GM12878 (cell line): ENCODE data around the gene PIGZ. TPM values are rescaled to one million over a fixed set of nuclear protein-coding genes. Genes with fewer than 3 reads are reported as not detected.

Experiments used
- ATAC-seq: fragments of 200-7000 bp; cut with Tn5 transposase; 3 replicates; pipeline ENCODE4 v1.9.1; 2020; ENCODE audit warnings: mild to moderate bottlenecking, moderate library complexity
- BruUV-seq: library from RNA; stranded (reverse); fragments of 400-500 nt; replicated peaks from 2 replicates; lab custom pipeline; 2021; lab: Mats Ljungman, UMichigan
- CTCF ChIA-PET: fragments of 300-600 bp; sonication (Branson Sonifier 250); formaldehyde crosslinking; extraction: SDS; loops from one replicate; lab custom pipeline; 2021; ENCODE audit warnings: inconsistent platforms; lab: Yijun Ruan, JAX
- POLR2A ChIA-PET: fragments of 350-600 bp; formaldehyde crosslinking; extraction: SDS; loops from one replicate; lab custom pipeline; 2021; ENCODE audit warnings: inconsistent platforms; lab: Charles Lee
- RAD21 ChIA-PET: fragments of 300-600 bp; sonication (Branson Sonifier 250); formaldehyde crosslinking; loops from one replicate; lab custom pipeline; 2023; ENCODE audit warnings: antibody characterized with exemption; ENCODE audit not compliant: unreplicated experiment; lab: Charles Lee
- SMC1A ChIA-PET: fragments of 300-600 bp; sonication (Branson Sonifier 250); formaldehyde crosslinking; loops from one replicate; lab custom pipeline; 2023; ENCODE audit not compliant: unreplicated experiment, uncharacterized antibody; lab: Charles Lee
- DNase-seq: peaks from one replicate; pipeline ENCODE4 v3.0.0-alpha.2; 2011; ENCODE audit warnings: low read depth, low spot score
- FAIRE-seq: peaks from 3 replicates; lab custom pipeline; 2011; peaks lifted over from hg19 to GRCh38; lab: Jason Lieb, UNC
- H2AFZ ChIP-seq: 2 replicates; pipeline ENCODE4 v1.6.0; 2011; ENCODE audit warnings: low read depth, low read length, control low read depth; ENCODE audit not compliant: control insufficient read depth
- H3K27ac ChIP-seq: 2 replicates; pipeline ENCODE4 v1.5.1; 2011; ENCODE audit warnings: control low read depth; ENCODE audit not compliant: control insufficient read depth, insufficient read depth
- H3K27me3 ChIP-seq, 2 experiments: replicated peaks in 1 of 2; 2 replicates each; pipeline versions ENCODE4 v1.6.0 to v1.6.1; 2011; ENCODE audit warnings: low read length in 1 of 2; ENCODE audit not compliant: control insufficient read depth in 2 of 2, insufficient read depth in 2 of 2
- H3K36me3 ChIP-seq, 2 experiments: 2 replicates each; pipeline ENCODE4 v1.5.1; 2011; ENCODE audit warnings: low read length in 1 of 2; ENCODE audit not compliant: control insufficient read depth in 2 of 2, insufficient read depth in 2 of 2
- H3K4me1 ChIP-seq: 2 replicates; pipeline ENCODE4 v1.6.1; 2011; ENCODE audit warnings: mild to moderate bottlenecking, low read length, moderate library complexity, mixed read lengths; ENCODE audit not compliant: control insufficient read depth, insufficient read depth
- H3K4me2 ChIP-seq: 2 replicates; pipeline ENCODE4 v1.6.0; 2011; ENCODE audit warnings: control low read depth; ENCODE audit not compliant: control insufficient read depth, insufficient read depth
- H3K4me3 ChIP-seq: fragments of 200-600 bp; sonication (generic); 2 replicates; pipeline ENCODE4 v1.5.1; 2016
- H3K79me2 ChIP-seq: 2 replicates; pipeline ENCODE4 v1.6.0; 2011; ENCODE audit warnings: low read length; ENCODE audit not compliant: control insufficient read depth, insufficient read depth
- H3K9ac ChIP-seq: 2 replicates; pipeline ENCODE4 v1.8.0; 2011; ENCODE audit warnings: low read length, control low read depth, mixed read lengths; ENCODE audit not compliant: control insufficient read depth, insufficient read depth
- H3K9me3 ChIP-seq: replicated peaks from 3 replicates; pipeline ENCODE4 v1.5.1; 2011; ENCODE audit warnings: mild to moderate bottlenecking, low read length; ENCODE audit not compliant: control insufficient read depth, insufficient read depth
- H4K20me1 ChIP-seq: 2 replicates; pipeline ENCODE4 v1.6.0; 2011; ENCODE audit not compliant: control insufficient read depth, insufficient read depth
- ASH2L ChIP-seq: fragments of 300-600, 200-600 bp; sonication (generic); IDR thresholded peaks from 2 replicates; pipeline ENCODE4 v1.6.1; 2017; ENCODE audit warnings: low read depth, mild to moderate bottlenecking, borderline replicate concordance
- BHLHE40 ChIP-seq, 2 experiments: fragments of 450-650 bp in 1 of 2; IDR thresholded peaks; 2 replicates each; pipeline ENCODE4 v1.6.1; 2011 to 2017; ENCODE audit warnings: low read depth in 2 of 2, borderline replicate concordance in 1 of 2, improper control_type of control experiment in 1 of 2, low read length in 1 of 2, mild to moderate bottlenecking in 1 of 2
- E2F4 ChIP-seq: IDR thresholded peaks from 2 replicates; pipeline ENCODE4 v1.6.1; 2012; ENCODE audit warnings: low read depth, low read length, improper control_type of control experiment
- E2F8 ChIP-seq: fragments of 450-650 bp; IDR thresholded peaks from 2 replicates; pipeline ENCODE4 v1.6.1; 2018; ENCODE audit warnings: mild to moderate bottlenecking, low read depth, moderate library complexity; ENCODE audit not compliant: partially characterized antibody
- RAD51 ChIP-seq: fragments of 450-650 bp; IDR thresholded peaks from 2 replicates; pipeline ENCODE4 v1.6.1; 2016; ENCODE audit warnings: moderate library complexity, mild to moderate bottlenecking, inconsistent platforms
- SIN3A ChIP-seq: IDR thresholded peaks from 2 replicates; pipeline ENCODE4 v1.6.1; 2012; ENCODE audit warnings: low read depth, low read length, improper control_type of control experiment
- SIX5 ChIP-seq: IDR thresholded peaks from 2 replicates; pipeline ENCODE4 v1.6.1; 2011; ENCODE audit warnings: mild to moderate bottlenecking, low read depth, low read length, moderate library complexity; ENCODE audit not compliant: severe bottlenecking
- SPI1 ChIP-seq: IDR thresholded peaks from 2 replicates; pipeline ENCODE4 v1.6.1; 2011; ENCODE audit warnings: low read depth, mild to moderate bottlenecking, low read length, moderate library complexity, borderline replicate concordance; ENCODE audit not compliant: insufficient read depth
- SRF ChIP-seq, 2 experiments: IDR thresholded peaks; 2 replicates each; pipeline ENCODE4 v1.6.1; 2011; ENCODE audit warnings: low read depth in 2 of 2, low read length in 2 of 2, mild to moderate bottlenecking in 1 of 2, moderate library complexity in 1 of 2
- TBL1XR1 ChIP-seq: IDR thresholded peaks from 2 replicates; pipeline ENCODE4 v1.6.1; 2012; ENCODE audit warnings: low read depth, low read length, improper control_type of control experiment
- TCF12 ChIP-seq: IDR thresholded peaks from 2 replicates; pipeline ENCODE4 v1.6.1; 2011; ENCODE audit warnings: low read depth, mild to moderate bottlenecking, low read length
- WRNIP1 ChIP-seq: IDR thresholded peaks from 2 replicates; pipeline ENCODE4 v1.6.1; 2011; ENCODE audit warnings: low read depth, low read length, improper control_type of control experiment, borderline replicate concordance
- ZZZ3 ChIP-seq: IDR thresholded peaks from 2 replicates; pipeline ENCODE4 v1.6.1; 2011; ENCODE audit warnings: low read depth; ENCODE audit not compliant: control insufficient read depth, insufficient read length
- WGBS: methylation state at CpG from one replicate; pipeline ENCODE4 v1.1.6; 2016; ENCODE audit warnings: low lambda C conversion rate; ENCODE audit not compliant: insufficient replicate concordance, insufficient coverage; ENCODE audit errors: missing lambda C conversion rate; 5-methylcytosine and 5-hydroxymethylcytosine counted together
- in situ Hi-C: fragments of 300-500 bp; cut with MboI; formaldehyde crosslinking; loops from 9 replicates; pipeline ENCODE4 v1.14.3; 2018; ENCODE audit warnings: mixed read lengths
- intact Hi-C: fragments of 100-400 bp; cut with micrococcal nuclease; formaldehyde crosslinking; loops from one replicate; pipeline ENCODE4 v1.14.2; 2022; ENCODE audit not compliant: unreplicated experiment
- polyA plus RNA-seq, 11 experiments: library from polyadenylated mRNA; depleted of rRNA in 4 of 11; unstranded in 6 of 11; stranded (reverse) in 5 of 11; fragments of >200 nt; fragmentation: Nextera tagmentation in 4 of 11; fragmentation: Illumina TruSeq in 1 of 11; extraction: Ambion mirVana in 4 of 11; extraction: Trizol in 1 of 11; gene quantifications; 1 replicate in 1 of 11; 2 replicates in 10 of 11; pipeline versions ENCODE4 v1.2.1 to v1.2.3, GENCODE V29; 2011 to 2016; ENCODE audit warnings: inconsistent platforms in 2 of 11, missing spikeins in 2 of 11, low read depth in 1 of 11
- total RNA-seq, 4 experiments: library from RNA; depleted of rRNA in 3 of 4; stranded (reverse); fragments of >200 nt in 3 of 4; fragmentation: Illumina TruSeq in 1 of 4; extraction: Trizol in 1 of 4; gene quantifications; 2 replicates each; pipeline versions ENCODE4 v1.2.1 to v1.2.3, GENCODE V29; 2013 to 2021

Gene PIGZ
- total and polyA plus RNA-seq, 10 of the 15 experiments (the other 5 are each of a cell fraction or from before 2014, with no cell fraction given) = 0.06 to 1.2 (median 0.64) TPM

- Histone ChIP-seq H4K20me1 (no peaks in the 10 kb centered on the region), H3K4me2 (no peak overlapping the region), H3K79me2 (no peaks in the 10 kb centered on the region), H3K4me3 (no peak overlapping the region), H3K27ac (no peak overlapping the region), H3K27me3 (no peaks in the 10 kb centered on the region), H3K9me3 (no peaks in the 10 kb centered on the region), H3K36me3 (no peaks in the 10 kb centered on the region), H2AFZ (no peak overlapping the region), H3K4me1 (no peaks in the 10 kb centered on the region), H3K9ac (no peak overlapping the region)
- ChIA-PET POLR2A (no interaction called here), RAD21 (no interaction called here), CTCF (no interaction called here), SMC1A (no interaction called here)
- FAIRE-seq (no peak), DNase-seq (no peak), ATAC-seq (no peak)
- BruUV-seq = no TSS peak
- TF ChIP-seq SPI1 (no peak), SRF (IDR thresholded peaks at IDR 0.05; ENCODE audit: low read depth in 2 of 2, low read length in 2 of 2) (no peak), SIX5 (no peak), WRNIP1 (no peak), RAD51 (no peak), BHLHE40 (IDR thresholded peaks at IDR 0.05; ENCODE audit: borderline replicate concordance in 1 of 2, low read depth in 2 of 2, low read length in 1 of 2) (no peak), E2F8 (no peak), SIN3A (no peak), TCF12 (no peak), ASH2L (no peak), E2F4 (no peak), ZZZ3 (no peak), TBL1XR1 (no peak)
- WGBS = 84% methylated on average over 25 of the region's 25 CpGs
- in situ Hi-C loops = no loop called here
- intact Hi-C loops = no loop called here
Observed at GRCh38 chr3:197011780-197012539, 43.3 kb upstream of the PIGZ start.
